ENCODE measurements around the gene SPHK2. TPM values are rescaled to one million over a fixed set of nuclear protein-coding genes. Genes with fewer than 3 reads are reported as not detected.

Gene SPHK2
- total RNA-seq, 1 experiment from 2014 or later: 16.3 TPM

DNA sequence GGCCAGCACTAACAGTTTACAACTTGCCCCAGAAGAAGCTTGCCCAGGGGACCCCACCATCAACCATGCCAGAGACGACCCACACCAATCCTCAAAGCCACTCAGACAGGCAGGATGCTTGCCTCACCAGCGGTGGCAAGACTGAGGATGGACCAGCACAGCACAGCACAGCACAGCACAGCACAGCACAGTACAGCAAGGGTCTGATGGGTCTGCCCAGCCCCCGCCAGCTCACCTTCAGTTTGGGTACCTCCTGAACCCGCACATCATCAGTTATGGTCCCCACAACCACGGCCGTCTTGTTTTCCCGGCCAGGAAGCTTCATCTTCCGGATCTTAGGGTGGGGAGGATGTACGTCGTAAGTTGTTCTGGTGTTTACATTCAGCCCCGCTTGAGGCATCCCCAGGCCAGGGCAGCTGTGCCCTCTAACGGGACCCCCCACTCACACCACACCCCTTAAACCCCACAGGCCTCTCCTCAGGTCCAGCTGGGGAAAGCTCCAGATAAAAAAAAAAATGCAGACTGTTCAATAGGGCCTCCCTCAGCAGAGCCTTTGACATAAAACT, 2.7 kb upstream of the SPHK2 start:
- BruUV-seq (replicated peaks): no TSS peak
- H3K27ac Mint-ChIP-seq (ENCODE audit: low read depth, unreplicated experiment): peak overlapping the region; percentile 96
- TF ChIP-seq, protein P1, sequence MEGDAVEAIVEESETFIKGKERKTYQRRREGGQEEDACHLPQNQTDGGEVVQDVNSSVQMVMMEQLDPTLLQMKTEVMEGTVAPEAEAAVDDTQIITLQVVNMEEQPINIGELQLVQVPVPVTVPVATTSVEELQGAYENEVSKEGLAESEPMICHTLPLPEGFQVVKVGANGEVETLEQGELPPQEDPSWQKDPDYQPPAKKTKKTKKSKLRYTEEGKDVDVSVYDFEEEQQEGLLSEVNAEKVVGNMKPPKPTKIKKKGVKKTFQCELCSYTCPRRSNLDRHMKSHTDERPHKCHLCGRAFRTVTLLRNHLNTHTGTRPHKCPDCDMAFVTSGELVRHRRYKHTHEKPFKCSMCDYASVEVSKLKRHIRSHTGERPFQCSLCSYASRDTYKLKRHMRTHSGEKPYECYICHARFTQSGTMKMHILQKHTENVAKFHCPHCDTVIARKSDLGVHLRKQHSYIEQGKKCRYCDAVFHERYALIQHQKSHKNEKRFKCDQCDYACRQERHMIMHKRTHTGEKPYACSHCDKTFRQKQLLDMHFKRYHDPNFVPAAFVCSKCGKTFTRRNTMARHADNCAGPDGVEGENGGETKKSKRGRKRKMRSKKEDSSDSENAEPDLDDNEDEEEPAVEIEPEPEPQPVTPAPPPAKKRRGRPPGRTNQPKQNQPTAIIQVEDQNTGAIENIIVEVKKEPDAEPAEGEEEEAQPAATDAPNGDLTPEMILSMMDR (IDR thresholded peaks at IDR 0.05; ENCODE audit: unreplicated experiment): no peak
- peaks cover 69% of the 10 kb centered on the region for H3K36me3 Mint-ChIP-seq (ENCODE audit: insufficient read depth, unreplicated experiment)
- intact Hi-C loops (cut with micrococcal nuclease): no loop called here
- no peaks in the 10 kb centered on the region for H3K9me3 Mint-ChIP-seq (ENCODE audit: unreplicated experiment)
- POLR2A ChIA-PET: interaction anchor here (0.5 to 7.2 kb wide), 12 partner anchors 16 to 1252 kb away, joined by 3 to 108 read pairs (median 4); partner anchors contain the start of genes CA11, DBP, PPP1R15A and SYNGR4
- H3K4me3 Mint-ChIP-seq (ENCODE audit: unreplicated experiment): peak overlapping the region; percentile 87
- peaks cover 44% of the 10 kb centered on the region for H3K4me1 Mint-ChIP-seq (ENCODE audit: insufficient read depth, unreplicated experiment)
- CTCF ChIA-PET: interaction anchor here (0.5 to 1.5 kb wide), 9 partner anchors 10 to 958 kb away, joined by 3 to 6 read pairs (median 3); no protein-coding TSS in a partner anchor
- no peak for DNase-seq (ENCODE audit: unreplicated experiment)
- H3K27me3 Mint-ChIP-seq (ENCODE audit: insufficient read depth, unreplicated experiment): no peaks in the 10 kb centered on the region

DNA sequence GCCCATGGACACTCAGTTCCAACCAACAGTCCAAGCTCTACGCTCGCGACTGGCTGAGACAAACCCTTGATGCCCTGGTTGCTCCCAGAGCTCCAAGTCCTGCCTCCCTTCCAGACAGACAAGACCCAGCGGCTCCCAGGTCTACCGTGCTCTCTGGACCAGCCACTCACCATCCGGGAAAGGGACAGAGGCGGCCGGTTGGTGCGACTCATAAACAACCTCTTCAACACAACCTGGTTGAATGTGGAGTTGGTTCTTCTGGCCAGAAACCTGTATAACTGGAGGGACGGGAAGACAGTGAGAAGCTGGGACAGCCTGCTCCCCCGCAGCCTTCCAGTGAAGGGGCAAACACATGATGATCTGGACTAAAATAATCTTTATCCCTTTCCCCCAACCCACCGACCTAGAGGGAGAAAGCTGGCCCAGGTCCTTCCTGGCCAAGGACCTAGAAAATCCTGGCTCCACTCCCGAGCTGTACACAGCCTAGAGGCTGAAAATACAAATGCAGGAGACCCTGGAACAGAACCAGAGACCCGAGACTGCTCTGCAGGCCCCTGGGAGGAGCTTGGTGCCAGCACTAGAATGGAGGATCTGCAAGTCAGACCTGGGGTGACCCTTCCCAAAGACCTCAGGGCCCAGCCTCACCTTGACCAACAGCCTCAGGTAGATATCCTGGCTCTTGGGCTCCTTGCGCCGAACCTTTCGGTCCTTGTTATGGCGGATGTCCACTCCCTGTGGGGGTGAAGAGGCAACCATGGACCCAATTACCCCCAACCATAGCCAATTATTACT, 2.0 kb upstream of the SPHK2 start:
- Mint-ChIP-seq H3K27ac (ENCODE audit: low read depth, unreplicated experiment) (peak overlapping the region; percentile 96), H3K36me3 (ENCODE audit: insufficient read depth, unreplicated experiment) (peaks cover 70% of the 10 kb centered on the region), H3K27me3 (ENCODE audit: insufficient read depth, unreplicated experiment) (no peaks in the 10 kb centered on the region), H3K9me3 (ENCODE audit: unreplicated experiment) (no peaks in the 10 kb centered on the region), H3K4me1 (ENCODE audit: insufficient read depth, unreplicated experiment) (peaks cover 46% of the 10 kb centered on the region), H3K4me3 (ENCODE audit: unreplicated experiment) (peak overlapping the region; percentile 87)
- BruUV-seq (replicated peaks): no TSS peak
- intact Hi-C loops (cut with micrococcal nuclease): no loop called here
- TF ChIP-seq, protein P1 (IDR thresholded peaks at IDR 0.05; ENCODE audit: unreplicated experiment): no peak
- peak; percentile 34 for DNase-seq (ENCODE audit: unreplicated experiment)
- ChIA-PET POLR2A (interaction anchor here (0.6 to 7.2 kb wide), 10 partner anchors 9 to 376 kb away, joined by 3 to 108 read pairs (median 6); partner anchors contain the start of genes CA11, DBP, GYS1 and PPP1R15A), CTCF (interaction anchor here (0.6 to 1.5 kb wide), 7 partner anchors 11 to 761 kb away, joined by 3 to 6 read pairs (median 4); no protein-coding TSS in a partner anchor)

- H3K36me3 Mint-ChIP-seq (ENCODE audit: insufficient read depth, unreplicated experiment): peaks cover 70% of the 10 kb centered on the region
- no peaks in the 10 kb centered on the region for H3K27me3 Mint-ChIP-seq (ENCODE audit: insufficient read depth, unreplicated experiment)
- H3K4me3 Mint-ChIP-seq (ENCODE audit: unreplicated experiment): peak overlapping the region; percentile 87
- peak overlapping the region; percentile 96 for H3K27ac Mint-ChIP-seq (ENCODE audit: low read depth, unreplicated experiment)
- no peaks in the 10 kb centered on the region for H3K9me3 Mint-ChIP-seq (ENCODE audit: unreplicated experiment)
- peaks cover 52% of the 10 kb centered on the region for H3K4me1 Mint-ChIP-seq (ENCODE audit: insufficient read depth, unreplicated experiment)
- CTCF ChIA-PET: interaction anchor here (0.6 to 1.2 kb wide), 3 partner anchors 8 to 131 kb away, joined by 4 to 5 read pairs (median 4); no protein-coding TSS in a partner anchor
- intact Hi-C loops (cut with micrococcal nuclease): loop anchor here (2.0 kb wide), 1 partner anchor 16 kb away; no protein-coding TSS in a partner anchor
- TF ChIP-seq, protein P1 (IDR thresholded peaks at IDR 0.05; ENCODE audit: unreplicated experiment): no peak
- POLR2A ChIA-PET: interaction anchor here (0.7 to 7.2 kb wide), 22 partner anchors 10 to 1362 kb away, joined by 3 to 108 read pairs (median 5); partner anchors contain the start of genes CA11, CARD8, CCDC9 and DBP
- TSS peak; percentile 79 for BruUV-seq (replicated peaks)
- DNase-seq (ENCODE audit: unreplicated experiment): no peak
These were observed 909 bp upstream of the SPHK2 start for GRCh38 chr19:48618278-48618915.

Data from MCF 10A (cell line).